HCT116 (cell line): ENCODE results near the gene NBAS. TPM values are rescaled to one million over a fixed set of nuclear protein-coding genes. Genes with fewer than 3 reads are reported as not detected.
"Not testable (repeated sequence)": the region's sequence is repeated elsewhere in the genome, so short reads cannot be mapped to it uniquely, and the experiment has no call there.

Source experiments
- ATAC-seq: fragments of 200-7000 bp; cut with Tn5 transposase; 2 replicates; pipeline ENCODE4 v1.9.1; 2020; ENCODE audit warnings: mild to moderate bottlenecking, moderate library complexity
- BruUV-seq: library from RNA; stranded (reverse); fragments of 400-500 nt; replicated peaks from 2 replicates; lab custom pipeline; 2021; lab: Mats Ljungman, UMichigan
- CTCF ChIA-PET: fragments of 300-600 bp; sonication (Branson Sonifier 250); formaldehyde crosslinking; loops from one replicate; lab custom pipeline; 2021; ENCODE audit warnings: antibody characterized with exemption; lab: Charles Lee
- POLR2A ChIA-PET: fragments of 300-600, 350-600 bp; sonication (Branson Sonifier 250); formaldehyde crosslinking; loops from one replicate; lab custom pipeline; 2021; ENCODE audit warnings: antibody characterized with exemption; lab: Charles Lee
- RAD21 ChIA-PET, 2 experiments: fragments of 300-600 bp; sonication (Branson Sonifier 250); formaldehyde crosslinking; loops; one replicate each; lab custom pipeline; 2023; ENCODE audit warnings: low total read pairs in 2 of 2; ENCODE audit not compliant: uncharacterized antibody in 2 of 2, unreplicated experiment in 2 of 2, low non-redundant PET in 1 of 2; lab: Charles Lee
- DNase-seq: peaks from one replicate; pipeline ENCODE4 v3.0.0-alpha.2; 2010; ENCODE audit warnings: low read depth, low spot score
- H2AFZ ChIP-seq: fragments of 200-600 bp; shearing (Covaris generic), sonication (generic); 2 replicates; pipeline ENCODE4 v1.6.1; 2017; ENCODE audit warnings: low read depth, mixed run types, mixed read lengths, antibody characterized with exemption, low read length; ENCODE audit not compliant: poor library complexity, severe bottlenecking
- H3K27ac ChIP-seq: 2 replicates; pipeline ENCODE4 v1.5.1; 2012; ENCODE audit warnings: low read depth, low read length
- H3K27me3 ChIP-seq: fragments of 200-600 bp; sonication (generic); 2 replicates; pipeline ENCODE4 v1.6.1; 2016; ENCODE audit warnings: mixed run types, low read length, mixed read lengths; ENCODE audit not compliant: insufficient read depth
- H3K36me3 ChIP-seq, 2 experiments: fragments of 200-500 bp in 1 of 2; fragments of 200-600 bp in 1 of 2; sonication (Bioruptor generic) in 1 of 2; sonication (generic) in 1 of 2; 2 replicates each; pipeline versions ENCODE4 v1.5.1 to v1.6.1; 2014 to 2016; ENCODE audit warnings: low read length in 2 of 2, inconsistent platforms in 1 of 2, mixed read lengths in 1 of 2, mixed run types in 1 of 2; ENCODE audit not compliant: insufficient read depth in 2 of 2, control insufficient read depth in 1 of 2
- H3K4me1 ChIP-seq, 2 experiments: fragments of 200-600 bp in 1 of 2; sonication (generic) in 1 of 2; 2 replicates each; pipeline versions ENCODE4 v1.5.1 to v1.6.1; 2012 to 2017; ENCODE audit warnings: low read length in 2 of 2, inconsistent platforms in 1 of 2, mild to moderate bottlenecking in 1 of 2, mixed read lengths in 1 of 2, mixed run types in 1 of 2, moderate library complexity in 1 of 2; ENCODE audit not compliant: insufficient read depth in 2 of 2, control insufficient read depth in 1 of 2
- H3K4me2 ChIP-seq: fragments of 200-600 bp; sonication (generic); 2 replicates; pipeline ENCODE4 v1.6.1; 2017; ENCODE audit warnings: mixed run types, low read length, mixed read lengths
- H3K4me3 ChIP-seq, 2 experiments: fragments of 200-600 bp in 1 of 2; sonication (generic) in 1 of 2; replicated peaks in 1 of 2; 2 replicates each; pipeline ENCODE4 v1.5.1; 2011 to 2016; ENCODE audit warnings: low read length in 2 of 2, control low read depth in 1 of 2, low read depth in 1 of 2, mild to moderate bottlenecking in 1 of 2, mixed read lengths in 1 of 2, mixed run types in 1 of 2
- H3K79me2 ChIP-seq: fragments of 200-600 bp; sonication (generic); 2 replicates; pipeline ENCODE4 v1.6.1; 2017; ENCODE audit warnings: mild to moderate bottlenecking, mixed run types, low read length, moderate library complexity, mixed read lengths; ENCODE audit not compliant: insufficient read depth
- H3K9ac ChIP-seq: fragments of 200-600 bp; sonication (generic); 2 replicates; pipeline ENCODE4 v1.6.1; 2016; ENCODE audit warnings: low read length, mixed read lengths
- H3K9me2 ChIP-seq: fragments of 200-600 bp; sonication (generic), shearing (Covaris generic); 2 replicates; pipeline ENCODE4 v1.6.1; 2017; ENCODE audit warnings: mixed run types, mild to moderate bottlenecking, moderate library complexity; ENCODE audit not compliant: insufficient read depth
- H3K9me3 ChIP-seq, 2 experiments: fragments of 200-500 bp in 1 of 2; fragments of 200-600 bp in 1 of 2; sonication (Bioruptor generic) in 1 of 2; sonication (generic) in 1 of 2; 2 replicates each; pipeline ENCODE4 v1.6.1; 2014 to 2017; ENCODE audit warnings: low read length in 2 of 2, mixed read lengths in 2 of 2, inconsistent platforms in 1 of 2, low read depth in 1 of 2, mild to moderate bottlenecking in 1 of 2, mixed run types in 1 of 2, moderate library complexity in 1 of 2; ENCODE audit not compliant: control insufficient read depth in 1 of 2, insufficient read depth in 1 of 2
- H4K20me1 ChIP-seq: fragments of 200-600 bp; sonication (generic), shearing (Covaris generic); 2 replicates; pipeline ENCODE4 v1.6.1; 2017; ENCODE audit warnings: mixed run types, mild to moderate bottlenecking, moderate library complexity; ENCODE audit not compliant: insufficient read depth
- CBX3 ChIP-seq: IDR thresholded peaks from 2 replicates; pipeline ENCODE4 v1.6.1; 2012; ENCODE audit warnings: low read depth
- ELF1 ChIP-seq: IDR thresholded peaks from 2 replicates; pipeline ENCODE4 v1.6.1; 2012; ENCODE audit warnings: low read depth, borderline replicate concordance
- SP1 ChIP-seq: IDR thresholded peaks from 2 replicates; pipeline ENCODE4 v1.6.1; 2012; ENCODE audit warnings: low read depth
- SRF ChIP-seq: IDR thresholded peaks from 2 replicates; pipeline ENCODE4 v1.6.1; 2012; ENCODE audit warnings: low read depth
- TCF7L2 ChIP-seq: IDR thresholded peaks from 2 replicates; pipeline ENCODE4 v1.7.0; 2011; ENCODE audit warnings: borderline replicate concordance, inconsistent platforms; ENCODE audit not compliant: insufficient read depth, insufficient read length; ENCODE audit errors: extremely low read depth
- ZNF274 ChIP-seq: fragments of 200-500 bp; sonication (Bioruptor generic); IDR thresholded peaks from 2 replicates; pipeline ENCODE4 v1.6.1; 2014; ENCODE audit warnings: mild to moderate bottlenecking, low read depth, low read length, inconsistent platforms
- intact Hi-C: fragments of 100-400 bp; cut with micrococcal nuclease; formaldehyde crosslinking; loops from 2 replicates; pipeline ENCODE4 v1.10.0; 2022
- total RNA-seq: library from RNA; stranded (reverse); gene quantifications from one replicate; pipeline ENCODE4 v1.2.1, GENCODE V29; 2021; ENCODE audit not compliant: unreplicated experiment

NBAS gene
- total RNA-seq, 1 experiment from 2014 or later = 32.8 TPM

DNA sequence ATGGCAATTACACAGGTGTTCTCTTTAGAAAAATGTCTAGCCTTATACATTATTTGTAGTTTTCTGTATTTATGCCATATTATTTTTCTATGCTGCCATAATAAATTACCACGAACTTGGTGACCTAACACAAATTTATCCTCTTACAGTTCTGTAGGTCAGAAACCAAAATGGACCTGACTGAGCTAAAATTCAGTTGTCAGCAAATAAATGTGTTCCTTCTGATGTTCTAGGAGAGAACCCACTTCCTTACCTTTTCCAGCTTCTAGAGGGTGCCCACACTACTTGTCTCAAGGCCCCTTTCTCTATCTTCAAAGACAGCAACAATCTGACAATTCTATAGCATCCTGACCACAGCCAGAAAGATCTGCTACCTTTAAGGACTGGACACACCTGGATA lies 153.5 kb downstream of the NBAS start:
- no peaks in the 10 kb centered on the region for H3K27me3 ChIP-seq
- no peaks in the 10 kb centered on the region for H3K36me3 ChIP-seq
- no peak overlapping the region for H3K9ac ChIP-seq
- ATAC-seq (no peak), DNase-seq (no peak)
- no peaks in the 10 kb centered on the region for H3K9me3 ChIP-seq
- POLR2A ChIA-PET = no interaction called here
- H2AFZ ChIP-seq = no peak overlapping the region
- no peak overlapping the region for H3K27ac ChIP-seq
- H3K9me2 ChIP-seq = no peaks in the 10 kb centered on the region
- CTCF ChIA-PET = no interaction called here
- no peaks in the 10 kb centered on the region for H3K79me2 ChIP-seq
- H3K4me1 ChIP-seq = no peaks in the 10 kb centered on the region
- intact Hi-C loops = no loop called here
- H4K20me1 ChIP-seq = no peaks in the 10 kb centered on the region
- TF ChIP-seq ELF1 (no peak), ZNF274 (no peak), SRF (no peak), TCF7L2 (no peak), SP1 (no peak), CBX3 (no peak)
- TF ChIP-seq, all 23 proteins: peak for 0
- RAD21 ChIA-PET = no interaction called here
- BruUV-seq = no TSS peak
- H3K4me3 ChIP-seq = no peak overlapping the region
- no peak overlapping the region for H3K4me2 ChIP-seq

- POLR2A ChIA-PET, CTCF ChIA-PET, intact Hi-C loops: not testable (repeated sequence)
These were observed 156.6 kb downstream of the NBAS start for GRCh38 chr2:15404511-15404910.

More at GRCh38 chr2:15404511-15404910, 156.6 kb downstream of the NBAS start:
- H3K4me1 ChIP-seq, ATAC-seq, H3K27ac ChIP-seq, DNase-seq, H3K36me3 ChIP-seq, H3K27me3 ChIP-seq, RAD21 ChIA-PET, H3K4me2 ChIP-seq, H3K9me3 ChIP-seq, H2AFZ ChIP-seq, H3K79me2 ChIP-seq, BruUV-seq, H3K9ac ChIP-seq, H4K20me1 ChIP-seq, H3K9me2 ChIP-seq, H3K4me3 ChIP-seq: not testable (repeated sequence)
